ENCODE data around the gene EVC2. TPM values are rescaled to one million over a fixed set of nuclear protein-coding genes. Genes with fewer than 3 reads are reported as not detected.

Gene EVC2
- total RNA-seq, 1 donor from 2014 or later = 12.6 TPM

GRCh38 chr4:5755161-5755560, 46.8 kb upstream of the EVC2 start:
- Histone ChIP-seq H3K36me3 (ENCODE audit: control insufficient read depth, insufficient read depth, low read length) (peaks cover 8% of the 10 kb centered on the region), H3K27me3 (ENCODE audit: control insufficient read depth, insufficient read depth, low read length) (no peaks in the 10 kb centered on the region), H3K4me3 (ENCODE audit: low read depth, low read length) (no peak overlapping the region)
- TF ChIP-seq, protein P1, sequence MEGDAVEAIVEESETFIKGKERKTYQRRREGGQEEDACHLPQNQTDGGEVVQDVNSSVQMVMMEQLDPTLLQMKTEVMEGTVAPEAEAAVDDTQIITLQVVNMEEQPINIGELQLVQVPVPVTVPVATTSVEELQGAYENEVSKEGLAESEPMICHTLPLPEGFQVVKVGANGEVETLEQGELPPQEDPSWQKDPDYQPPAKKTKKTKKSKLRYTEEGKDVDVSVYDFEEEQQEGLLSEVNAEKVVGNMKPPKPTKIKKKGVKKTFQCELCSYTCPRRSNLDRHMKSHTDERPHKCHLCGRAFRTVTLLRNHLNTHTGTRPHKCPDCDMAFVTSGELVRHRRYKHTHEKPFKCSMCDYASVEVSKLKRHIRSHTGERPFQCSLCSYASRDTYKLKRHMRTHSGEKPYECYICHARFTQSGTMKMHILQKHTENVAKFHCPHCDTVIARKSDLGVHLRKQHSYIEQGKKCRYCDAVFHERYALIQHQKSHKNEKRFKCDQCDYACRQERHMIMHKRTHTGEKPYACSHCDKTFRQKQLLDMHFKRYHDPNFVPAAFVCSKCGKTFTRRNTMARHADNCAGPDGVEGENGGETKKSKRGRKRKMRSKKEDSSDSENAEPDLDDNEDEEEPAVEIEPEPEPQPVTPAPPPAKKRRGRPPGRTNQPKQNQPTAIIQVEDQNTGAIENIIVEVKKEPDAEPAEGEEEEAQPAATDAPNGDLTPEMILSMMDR (IDR thresholded peaks at IDR 0.05; ENCODE audit: insufficient read depth, low read length, poor library complexity, severe bottlenecking) = no peak
- DNase-seq (ENCODE audit: low read depth) = no peak

GRCh38 chr4:5754529-5754881, 46.1 kb upstream of the EVC2 start:
- DNase-seq (ENCODE audit: low read depth) = no peak
- TF ChIP-seq, protein P1 (IDR thresholded peaks at IDR 0.05; ENCODE audit: insufficient read depth, low read length, poor library complexity, severe bottlenecking) = no peak
- Histone ChIP-seq H3K27me3 (ENCODE audit: control insufficient read depth, insufficient read depth, low read length) (no peaks in the 10 kb centered on the region), H3K36me3 (ENCODE audit: control insufficient read depth, insufficient read depth, low read length) (peaks cover 6% of the 10 kb centered on the region), H3K4me3 (ENCODE audit: low read depth, low read length) (no peak overlapping the region)

DNA sequence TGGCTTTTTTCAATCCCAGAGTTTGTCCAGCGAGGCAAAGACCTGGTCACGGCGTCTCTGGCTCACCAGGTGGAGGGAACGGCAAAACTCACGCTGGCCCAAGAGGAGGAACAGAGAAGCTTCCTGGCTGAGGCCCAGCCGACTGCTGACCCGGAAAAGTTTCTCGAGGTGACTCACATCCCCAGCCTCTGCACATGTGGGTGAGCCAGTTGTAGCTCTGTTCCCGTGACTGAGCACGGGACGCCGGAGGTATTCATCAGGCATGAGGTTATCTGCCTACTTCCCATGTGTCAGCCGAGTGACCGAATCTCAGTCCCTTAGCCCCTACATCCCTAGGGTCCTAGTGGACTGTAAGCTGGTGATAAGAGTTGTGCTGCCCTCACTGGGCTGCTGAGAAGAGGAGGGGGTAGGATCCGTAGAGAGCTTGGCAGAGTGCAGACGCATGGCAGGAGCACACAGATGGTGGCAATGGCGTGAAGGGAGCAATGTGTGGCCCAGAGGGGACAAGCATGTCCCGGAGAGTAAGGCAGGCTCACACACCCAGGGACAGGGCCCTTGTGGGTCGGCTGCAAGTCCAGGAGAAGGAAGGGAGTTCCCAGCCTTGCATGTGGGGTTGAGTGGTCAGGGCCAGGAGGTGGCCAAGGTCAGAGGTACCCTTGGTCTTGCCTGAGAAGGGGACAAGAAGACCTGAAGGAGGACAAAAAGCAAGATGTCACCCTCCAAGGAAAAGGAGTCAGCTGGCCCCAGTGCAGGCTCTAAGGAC, 45.6 kb upstream of the EVC2 start:
- TF ChIP-seq, protein P1 (IDR thresholded peaks at IDR 0.05; ENCODE audit: insufficient read depth, low read length, poor library complexity, severe bottlenecking) = no peak
- no peaks in the 10 kb centered on the region for H3K27me3 ChIP-seq (ENCODE audit: control insufficient read depth, insufficient read depth, low read length)
- peaks cover 6% of the 10 kb centered on the region for H3K36me3 ChIP-seq (ENCODE audit: control insufficient read depth, insufficient read depth, low read length)
- no peak overlapping the region for H3K4me3 ChIP-seq (ENCODE audit: low read depth, low read length)
- DNase-seq (ENCODE audit: low read depth) = peak; percentile 92

DNA sequence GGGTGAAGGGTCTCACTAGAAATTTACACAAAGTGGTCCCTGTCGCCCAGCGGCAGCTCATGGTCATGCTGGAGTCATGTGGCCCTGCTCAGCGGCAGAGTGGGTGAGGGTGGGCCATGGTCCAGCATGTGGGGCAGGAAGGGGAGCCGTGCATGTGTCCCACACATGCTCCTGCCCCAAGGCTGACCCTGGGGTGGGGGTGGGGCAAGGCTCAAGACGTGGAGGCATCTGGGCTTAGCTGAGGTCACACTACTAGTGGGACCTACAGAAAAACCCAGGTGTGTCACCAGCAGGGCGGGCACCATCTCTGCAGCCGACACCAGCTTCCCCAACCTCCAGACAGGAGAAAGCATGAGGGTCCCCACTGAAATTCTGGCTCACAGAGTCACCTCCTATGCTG, 45.0 kb upstream of the EVC2 start:
- peaks cover 7% of the 10 kb centered on the region for H3K36me3 ChIP-seq (ENCODE audit: control insufficient read depth, insufficient read depth, low read length)
- H3K4me3 ChIP-seq (ENCODE audit: low read depth, low read length) = no peak overlapping the region
- no peak for DNase-seq (ENCODE audit: low read depth)
- TF ChIP-seq, protein P1 (IDR thresholded peaks at IDR 0.05; ENCODE audit: insufficient read depth, low read length, poor library complexity, severe bottlenecking) = no peak
- no peaks in the 10 kb centered on the region for H3K27me3 ChIP-seq (ENCODE audit: control insufficient read depth, insufficient read depth, low read length)

- Histone ChIP-seq H3K4me3 (ENCODE audit: low read depth, low read length) (no peak overlapping the region), H3K27me3 (ENCODE audit: control insufficient read depth, insufficient read depth, low read length) (no peaks in the 10 kb centered on the region), H3K36me3 (ENCODE audit: control insufficient read depth, insufficient read depth, low read length) (peaks cover 7% of the 10 kb centered on the region)
- DNase-seq (ENCODE audit: low read depth) = peak; percentile 50
- TF ChIP-seq, protein P1 (IDR thresholded peaks at IDR 0.05; ENCODE audit: insufficient read depth, low read length, poor library complexity, severe bottlenecking) = no peak
Observed at GRCh38 chr4:5752376-5753184, 44.2 kb upstream of the EVC2 start.

Measured in kidney epithelial cell (primary cell).